Body of pancreas (tissue), 4 donors: ENCODE measurements around the gene KRTAP1-1.

ENCODE experiments used
- CTCF ChIP-seq, 7 experiments: fragments of 450-650 bp in 4 of 7; fragments of 200-600 bp in 3 of 7; sonication (generic) in 3 of 7; IDR thresholded peaks; one replicate each; pipeline ENCODE4 v1.5.1; 2016 to 2019; ENCODE audit warnings: antibody characterized with exemption in 7 of 7
- POLR2A ChIP-seq, 3 donors: fragments of 450-650 bp; IDR thresholded peaks; one replicate each; pipeline ENCODE4 v1.6.1; 2016; ENCODE audit warnings: antibody characterized with exemption in 3 of 3, mild to moderate bottlenecking in 2 of 3

- TF ChIP-seq CTCF (IDR thresholded peaks at IDR 0.05) (no peak), POLR2A (IDR thresholded peaks at IDR 0.05) (no peak)
These were observed 27.6 kb downstream of the KRTAP1-1 start for GRCh38 chr17:41013606-41014005.
